HCT116 (cell line): ENCODE measurements around the gene RNU5D-1.

Source experiments
- CTCF ChIP-seq, 3 experiments: fragments of 200-600 bp in 1 of 3; sonication (generic) in 1 of 3; IDR thresholded peaks in 2 of 3; conservative IDR thresholded peaks in 1 of 3; 2 replicates each; pipeline ENCODE4 v1.5.1; 2012 to 2017; ENCODE audit warnings: low read depth in 2 of 3, low read length in 2 of 3, antibody characterized with exemption in 1 of 3, borderline replicate concordance in 1 of 3, control low read depth in 1 of 3, mild to moderate bottlenecking in 1 of 3, mixed read lengths in 1 of 3, mixed run types in 1 of 3, moderate library complexity in 1 of 3; ENCODE audit not compliant: insufficient read depth in 1 of 3
- EZH2phosphoT487 ChIP-seq: fragments of 200-600 bp; IDR thresholded peaks from 2 replicates; pipeline ENCODE4 v1.6.1; 2018; ENCODE audit warnings: antibody characterized with exemption, borderline replicate concordance
- SIN3A ChIP-seq: IDR thresholded peaks from 2 replicates; pipeline ENCODE4 v1.6.1; 2012; ENCODE audit warnings: low read depth
- SP1 ChIP-seq: IDR thresholded peaks from 2 replicates; pipeline ENCODE4 v1.6.1; 2012; ENCODE audit warnings: low read depth
- TCF7L2 ChIP-seq: IDR thresholded peaks from 2 replicates; pipeline ENCODE4 v1.7.0; 2011; ENCODE audit warnings: borderline replicate concordance, inconsistent platforms; ENCODE audit not compliant: insufficient read depth, insufficient read length; ENCODE audit errors: extremely low read depth
- ZFX ChIP-seq: fragments of 450-650 bp; IDR thresholded peaks from 2 replicates; pipeline ENCODE4 v1.6.1; 2017

GRCh38 chr1:44719318-44719717 lies 11.7 kb downstream of the RNU5D-1 start:
- TF ChIP-seq SIN3A = no peak
- no peak for TF ChIP-seq CTCF (IDR thresholded peaks at IDR 0.05 in 2 of 3, conservative IDR thresholded peaks at IDR 0.05 in 1 of 3; ENCODE audit: borderline replicate concordance in 1 of 3, insufficient read depth in 1 of 3, low read depth in 2 of 3, low read length in 2 of 3)
- no peak for TF ChIP-seq ZFX
- TF ChIP-seq EZH2phosphoT487 = no peak
- TF ChIP-seq SP1 = no peak
- TF ChIP-seq TCF7L2 = no peak
